GM12878 (cell line): ENCODE data around the gene CTRL. TPM values are rescaled to one million over a fixed set of nuclear protein-coding genes. Genes with fewer than 3 reads are reported as not detected.

Experiments used
- ATAC-seq: fragments of 200-7000 bp; cut with Tn5 transposase; 3 replicates; pipeline ENCODE4 v1.9.1; 2020; ENCODE audit warnings: mild to moderate bottlenecking, moderate library complexity
- BruUV-seq: library from RNA; stranded (reverse); fragments of 400-500 nt; replicated peaks from 2 replicates; lab custom pipeline; 2021; lab: Mats Ljungman, UMichigan
- CTCF ChIA-PET: fragments of 300-600 bp; sonication (Branson Sonifier 250); formaldehyde crosslinking; extraction: SDS; loops from one replicate; lab custom pipeline; 2021; ENCODE audit warnings: inconsistent platforms; lab: Yijun Ruan, JAX
- POLR2A ChIA-PET: fragments of 350-600 bp; formaldehyde crosslinking; extraction: SDS; loops from one replicate; lab custom pipeline; 2021; ENCODE audit warnings: inconsistent platforms; lab: Charles Lee
- RAD21 ChIA-PET: fragments of 300-600 bp; sonication (Branson Sonifier 250); formaldehyde crosslinking; loops from one replicate; lab custom pipeline; 2023; ENCODE audit warnings: antibody characterized with exemption; ENCODE audit not compliant: unreplicated experiment; lab: Charles Lee
- SMC1A ChIA-PET: fragments of 300-600 bp; sonication (Branson Sonifier 250); formaldehyde crosslinking; loops from one replicate; lab custom pipeline; 2023; ENCODE audit not compliant: unreplicated experiment, uncharacterized antibody; lab: Charles Lee
- DNase-seq: peaks from one replicate; pipeline ENCODE4 v3.0.0-alpha.2; 2011; ENCODE audit warnings: low read depth, low spot score
- FAIRE-seq: peaks from 3 replicates; lab custom pipeline; 2011; peaks lifted over from hg19 to GRCh38; lab: Jason Lieb, UNC
- H2AFZ ChIP-seq: 2 replicates; pipeline ENCODE4 v1.6.0; 2011; ENCODE audit warnings: low read depth, low read length, control low read depth; ENCODE audit not compliant: control insufficient read depth
- H3K27ac ChIP-seq: 2 replicates; pipeline ENCODE4 v1.5.1; 2011; ENCODE audit warnings: control low read depth; ENCODE audit not compliant: control insufficient read depth, insufficient read depth
- H3K27me3 ChIP-seq, 2 experiments: replicated peaks in 1 of 2; 2 replicates each; pipeline versions ENCODE4 v1.6.0 to v1.6.1; 2011; ENCODE audit warnings: low read length in 1 of 2; ENCODE audit not compliant: control insufficient read depth in 2 of 2, insufficient read depth in 2 of 2
- H3K36me3 ChIP-seq, 2 experiments: 2 replicates each; pipeline ENCODE4 v1.5.1; 2011; ENCODE audit warnings: low read length in 1 of 2; ENCODE audit not compliant: control insufficient read depth in 2 of 2, insufficient read depth in 2 of 2
- H3K4me1 ChIP-seq: 2 replicates; pipeline ENCODE4 v1.6.1; 2011; ENCODE audit warnings: mild to moderate bottlenecking, low read length, moderate library complexity, mixed read lengths; ENCODE audit not compliant: control insufficient read depth, insufficient read depth
- H3K4me2 ChIP-seq: 2 replicates; pipeline ENCODE4 v1.6.0; 2011; ENCODE audit warnings: control low read depth; ENCODE audit not compliant: control insufficient read depth, insufficient read depth
- H3K4me3 ChIP-seq: fragments of 200-600 bp; sonication (generic); 2 replicates; pipeline ENCODE4 v1.5.1; 2016
- H3K79me2 ChIP-seq: 2 replicates; pipeline ENCODE4 v1.6.0; 2011; ENCODE audit warnings: low read length; ENCODE audit not compliant: control insufficient read depth, insufficient read depth
- H3K9ac ChIP-seq: 2 replicates; pipeline ENCODE4 v1.8.0; 2011; ENCODE audit warnings: low read length, control low read depth, mixed read lengths; ENCODE audit not compliant: control insufficient read depth, insufficient read depth
- H3K9me3 ChIP-seq: replicated peaks from 3 replicates; pipeline ENCODE4 v1.5.1; 2011; ENCODE audit warnings: mild to moderate bottlenecking, low read length; ENCODE audit not compliant: control insufficient read depth, insufficient read depth
- H4K20me1 ChIP-seq: 2 replicates; pipeline ENCODE4 v1.6.0; 2011; ENCODE audit not compliant: control insufficient read depth, insufficient read depth
- CHD1 ChIP-seq: IDR thresholded peaks from 2 replicates; pipeline ENCODE4 v1.6.1; 2012; ENCODE audit warnings: low read depth, low read length, improper control_type of control experiment
- CREB1 ChIP-seq: IDR thresholded peaks from 2 replicates; pipeline ENCODE4 v1.6.1; 2012; ENCODE audit warnings: low read depth, mild to moderate bottlenecking, inconsistent platforms
- E2F8 ChIP-seq: fragments of 450-650 bp; IDR thresholded peaks from 2 replicates; pipeline ENCODE4 v1.6.1; 2018; ENCODE audit warnings: mild to moderate bottlenecking, low read depth, moderate library complexity; ENCODE audit not compliant: partially characterized antibody
- FOXK2 ChIP-seq: fragments of 450-650 bp; IDR thresholded peaks from 2 replicates; pipeline ENCODE4 v1.6.1; 2017; ENCODE audit warnings: mild to moderate bottlenecking, moderate library complexity
- JUNB ChIP-seq: IDR thresholded peaks from 2 replicates; pipeline ENCODE4 v1.6.1; 2016; ENCODE audit warnings: antibody characterized with exemption, mild to moderate bottlenecking
- KDM1A ChIP-seq: fragments of 200-600 bp; sonication (generic); IDR thresholded peaks from 2 replicates; pipeline ENCODE4 v1.6.1; 2016; ENCODE audit warnings: borderline replicate concordance
- MEF2B ChIP-seq: fragments of 450-650 bp; IDR thresholded peaks from 2 replicates; pipeline ENCODE4 v1.6.1; 2018; ENCODE audit warnings: mild to moderate bottlenecking, moderate library complexity; ENCODE audit not compliant: partially characterized antibody, poor library complexity, severe bottlenecking
- MYC ChIP-seq: IDR thresholded peaks from 2 replicates; pipeline ENCODE4 v1.6.1; 2011; ENCODE audit warnings: mild to moderate bottlenecking, low read length, moderate library complexity, inconsistent platforms; ENCODE audit not compliant: insufficient read depth, insufficient replicate concordance, insufficient read length, severe bottlenecking
- NR2F1 ChIP-seq: fragments of 450-650 bp; conservative IDR thresholded peaks from 2 replicates; pipeline ENCODE4 v1.6.1; 2017; ENCODE audit warnings: mild to moderate bottlenecking
- RBBP5 ChIP-seq: fragments of 200-600 bp; sonication (generic); conservative IDR thresholded peaks from 2 replicates; pipeline ENCODE4 v1.6.1; 2016
- SMC3 ChIP-seq: IDR thresholded peaks from 2 replicates; pipeline ENCODE4 v1.6.1; 2011; ENCODE audit warnings: low read length, improper control_type of control experiment, borderline replicate concordance
- SUZ12 ChIP-seq: fragments of 200-600 bp; sonication (generic); IDR thresholded peaks from one replicate; pipeline ENCODE4 v1.6.1; 2018; ENCODE audit warnings: antibody characterized with exemption, mild to moderate bottlenecking; ENCODE audit not compliant: unreplicated experiment
- TAF1 ChIP-seq: IDR thresholded peaks from 2 replicates; pipeline ENCODE4 v1.6.1; 2011; ENCODE audit warnings: mild to moderate bottlenecking, low read depth, low read length, borderline replicate concordance
- TCF7 ChIP-seq: IDR thresholded peaks from 2 replicates; pipeline ENCODE4 v1.6.1; 2014; ENCODE audit warnings: antibody characterized with exemption, borderline replicate concordance
- ZBED1 ChIP-seq: IDR thresholded peaks from 2 replicates; pipeline ENCODE4 v1.6.1; 2016; ENCODE audit warnings: borderline replicate concordance
- ZNF384 ChIP-seq: IDR thresholded peaks from 2 replicates; pipeline ENCODE4 v1.6.1; 2012; ENCODE audit warnings: low read depth, mild to moderate bottlenecking, low read length, improper control_type of control experiment, borderline replicate concordance
- ZNF622 ChIP-seq: fragments of 450-650 bp; IDR thresholded peaks from 2 replicates; pipeline ENCODE4 v1.6.1; 2017; ENCODE audit warnings: mild to moderate bottlenecking, inconsistent platforms
- WGBS: methylation state at CpG from one replicate; pipeline ENCODE4 v1.1.6; 2016; ENCODE audit warnings: low lambda C conversion rate; ENCODE audit not compliant: insufficient replicate concordance, insufficient coverage; ENCODE audit errors: missing lambda C conversion rate; 5-methylcytosine and 5-hydroxymethylcytosine counted together
- in situ Hi-C: fragments of 300-500 bp; cut with MboI; formaldehyde crosslinking; loops from 9 replicates; pipeline ENCODE4 v1.14.3; 2018; ENCODE audit warnings: mixed read lengths
- intact Hi-C: fragments of 100-400 bp; cut with micrococcal nuclease; formaldehyde crosslinking; loops from one replicate; pipeline ENCODE4 v1.14.2; 2022; ENCODE audit not compliant: unreplicated experiment
- polyA plus RNA-seq, 11 experiments: library from polyadenylated mRNA; depleted of rRNA in 4 of 11; unstranded in 6 of 11; stranded (reverse) in 5 of 11; fragments of >200 nt; fragmentation: Nextera tagmentation in 4 of 11; fragmentation: Illumina TruSeq in 1 of 11; extraction: Ambion mirVana in 4 of 11; extraction: Trizol in 1 of 11; gene quantifications; 1 replicate in 1 of 11; 2 replicates in 10 of 11; pipeline versions ENCODE4 v1.2.1 to v1.2.3, GENCODE V29; 2011 to 2016; ENCODE audit warnings: inconsistent platforms in 2 of 11, missing spikeins in 2 of 11, low read depth in 1 of 11
- total RNA-seq, 4 experiments: library from RNA; depleted of rRNA in 3 of 4; stranded (reverse); fragments of >200 nt in 3 of 4; fragmentation: Illumina TruSeq in 1 of 4; extraction: Trizol in 1 of 4; gene quantifications; 2 replicates each; pipeline versions ENCODE4 v1.2.1 to v1.2.3, GENCODE V29; 2013 to 2021
- TF ChIP-seq, protein P1 (sequence below): IDR thresholded peaks from 2 replicates; pipeline ENCODE4 v1.6.1; 2011; ENCODE audit warnings: borderline replicate concordance, low read depth, mild to moderate bottlenecking, moderate library complexity, mixed read lengths, low read length; ENCODE audit not compliant: insufficient read depth; ENCODE audit errors: extremely low read length

Gene CTRL
- total and polyA plus RNA-seq, 10 of the 15 experiments (the other 5 are each of a cell fraction or from before 2014, with no cell fraction given), result 1.1 to 4.9 (median 2.6) TPM

DNA sequence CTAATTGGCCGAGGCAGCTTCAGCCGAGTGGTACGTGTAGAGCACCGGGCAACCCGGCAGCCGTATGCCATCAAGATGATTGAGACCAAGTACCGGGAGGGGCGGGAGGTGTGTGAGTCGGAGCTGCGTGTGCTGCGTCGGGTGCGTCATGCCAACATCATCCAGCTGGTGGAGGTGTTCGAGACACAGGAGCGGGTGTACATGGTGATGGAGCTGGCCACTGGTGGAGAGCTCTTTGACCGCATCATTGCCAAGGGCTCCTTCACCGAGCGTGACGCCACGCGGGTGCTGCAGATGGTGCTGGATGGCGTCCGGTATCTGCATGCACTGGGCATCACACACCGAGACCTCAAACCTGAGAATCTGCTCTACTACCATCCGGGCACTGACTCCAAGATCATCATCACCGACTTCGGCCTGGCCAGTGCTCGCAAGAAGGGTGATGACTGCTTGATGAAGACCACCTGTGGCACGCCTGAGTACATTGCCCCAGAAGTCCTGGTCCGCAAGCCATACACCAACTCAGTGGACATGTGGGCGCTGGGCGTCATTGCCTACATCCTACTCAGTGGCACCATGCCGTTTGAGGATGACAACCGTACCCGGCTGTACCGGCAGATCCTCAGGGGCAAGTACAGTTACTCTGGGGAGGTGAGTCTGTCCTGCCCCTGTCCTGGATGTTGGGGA lies 22.5 kb downstream of the CTRL start:
- no peaks in the 10 kb centered on the region for H3K9me3 ChIP-seq
- 0 out of 2 replicates have a peak, but pooled peaks cover 3% of the 10 kb centered on the region for H3K4me1 ChIP-seq
- H3K79me2 ChIP-seq, result no peaks in the 10 kb centered on the region
- peaks cover 1 to 7% of the 10 kb centered on the region in 2 experiments; a peak in 2 of 4 replicates for H3K36me3 ChIP-seq
- in situ Hi-C loops, result no loop called here
- no peak overlapping the region for H2AFZ ChIP-seq
- H3K4me3 ChIP-seq, result no peak overlapping the region
- intact Hi-C loops, result no loop called here
- H3K9ac ChIP-seq, result no peak overlapping the region
- ChIA-PET SMC1A (no interaction called here), CTCF (interaction anchor here (0.5 to 1.6 kb wide), 3 partner anchors 25 to 333 kb away, joined by 3 to 5 read pairs (median 4); no protein-coding TSS in a partner anchor), POLR2A (interaction anchor here (0.6 kb wide), 1 partner anchor 177 kb away, joined by 3 read pairs; no protein-coding TSS in a partner anchor), RAD21 (no interaction called here)
- no peak for DNase-seq
- H3K27me3 ChIP-seq, result no peaks in the 10 kb centered on the region
- no TSS peak for BruUV-seq
- TF ChIP-seq, protein P1, sequence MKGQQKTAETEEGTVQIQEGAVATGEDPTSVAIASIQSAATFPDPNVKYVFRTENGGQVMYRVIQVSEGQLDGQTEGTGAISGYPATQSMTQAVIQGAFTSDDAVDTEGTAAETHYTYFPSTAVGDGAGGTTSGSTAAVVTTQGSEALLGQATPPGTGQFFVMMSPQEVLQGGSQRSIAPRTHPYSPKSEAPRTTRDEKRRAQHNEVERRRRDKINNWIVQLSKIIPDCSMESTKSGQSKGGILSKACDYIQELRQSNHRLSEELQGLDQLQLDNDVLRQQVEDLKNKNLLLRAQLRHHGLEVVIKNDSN, result no peak
- no peak for TF ChIP-seq E2F8
- no peak for TF ChIP-seq RBBP5
- no peak for TF ChIP-seq ZNF622
- TF ChIP-seq CHD1, result no peak
- TF ChIP-seq ZBED1, result no peak
- no peak for TF ChIP-seq ZNF384
- TF ChIP-seq SMC3, result no peak
- no peak for TF ChIP-seq JUNB
- no peak for TF ChIP-seq NR2F1
- no peak for TF ChIP-seq SUZ12
- TF ChIP-seq FOXK2, result no peak
- no peak for TF ChIP-seq TCF7
- no peak for TF ChIP-seq KDM1A
- TF ChIP-seq CREB1, result no peak
- TF ChIP-seq TAF1, result no peak
- no peak for TF ChIP-seq MYC
- no peak for TF ChIP-seq MEF2B
- no peaks in the 10 kb centered on the region; the same call in 1 of the 2 replicates for H4K20me1 ChIP-seq
- over 99% methylated on average over 36 of the region's 36 CpGs for WGBS
- no peak overlapping the region for H3K4me2 ChIP-seq
- H3K27ac ChIP-seq, result no peak overlapping the region
- no peak for ATAC-seq
- FAIRE-seq, result no peak
